Mesendoderm (in vitro differentiated cells): ENCODE data around the gene STRADB.

Source experiments
- DNase-seq: peaks from one replicate; pipeline ENCODE4 v3.0.0; 2013
- H2AK5ac ChIP-seq: 2 replicates; pipeline ENCODE4 v1.6.1; 2013; ENCODE audit warnings: low read length, inconsistent platforms
- H2BK120ac ChIP-seq: 2 replicates; pipeline ENCODE4 v1.6.1; 2013; ENCODE audit warnings: low read depth, mild to moderate bottlenecking, low read length, moderate library complexity, mixed read lengths
- H2BK15ac ChIP-seq: replicated peaks from 2 replicates; pipeline ENCODE4 v1.6.1; 2013; ENCODE audit warnings: low read depth, mild to moderate bottlenecking, moderate library complexity
- H2BK5ac ChIP-seq: 2 replicates; pipeline ENCODE4 v1.6.1; 2013; ENCODE audit warnings: low read length, inconsistent platforms
- H3K18ac ChIP-seq: 2 replicates; pipeline ENCODE4 v1.6.1; 2013; ENCODE audit warnings: mild to moderate bottlenecking, low read length, mixed read lengths
- H3K23ac ChIP-seq: one replicate; pipeline ENCODE4 v1.6.1; 2013; ENCODE audit warnings: low read length
- H3K27ac ChIP-seq: 2 replicates; pipeline ENCODE4 v1.5.1; 2013; ENCODE audit warnings: low read depth, mild to moderate bottlenecking, inconsistent platforms, low read length, moderate library complexity
- H3K27me3 ChIP-seq: 2 replicates; pipeline ENCODE4 v1.6.1; 2013; ENCODE audit warnings: low read length, control low read depth, mild to moderate bottlenecking, inconsistent platforms; ENCODE audit not compliant: insufficient read depth, poor library complexity
- H3K36me3 ChIP-seq: 2 replicates; pipeline ENCODE4 v1.6.1; 2013; ENCODE audit warnings: low read length, inconsistent platforms; ENCODE audit not compliant: control insufficient read depth, insufficient read depth
- H3K4ac ChIP-seq: one replicate; pipeline ENCODE4 v1.6.1; 2013; ENCODE audit warnings: low read depth, mild to moderate bottlenecking, low read length, moderate library complexity
- H3K4me1 ChIP-seq: 2 replicates; pipeline ENCODE4 v1.6.1; 2013; ENCODE audit warnings: low read depth, low read length, inconsistent platforms; ENCODE audit not compliant: control insufficient read depth
- H3K4me2 ChIP-seq: 2 replicates; pipeline ENCODE4 v1.6.1; 2013; ENCODE audit warnings: low read length
- H3K4me3 ChIP-seq: 2 replicates; pipeline ENCODE4 v1.5.1; 2013; ENCODE audit warnings: mild to moderate bottlenecking, low read length
- H3K56ac ChIP-seq: one replicate; pipeline ENCODE4 v1.6.1; 2013; ENCODE audit warnings: low read length
- H3K79me1 ChIP-seq: 2 replicates; pipeline ENCODE4 v1.6.1; 2013; ENCODE audit warnings: low read length, inconsistent platforms
- H3K79me2 ChIP-seq: 2 replicates; pipeline ENCODE4 v1.6.1; 2013; ENCODE audit warnings: mild to moderate bottlenecking, low read length; ENCODE audit not compliant: control insufficient read depth, insufficient read depth
- H3K9ac ChIP-seq: 2 replicates; pipeline ENCODE4 v1.6.1; 2013; ENCODE audit warnings: low read length, inconsistent platforms
- H4K5ac ChIP-seq: one replicate; pipeline ENCODE4 v1.6.1; 2013; ENCODE audit warnings: low read length
- H4K8ac ChIP-seq: one replicate; pipeline ENCODE4 v1.6.1; 2013; ENCODE audit warnings: low read depth, mild to moderate bottlenecking, control low read depth, low read length, moderate library complexity
- WGBS: extraction: QIAGEN DNeasy Blood & Tissue Kit; methylation state at CpG from one replicate; pipeline ENCODE4 v1.1.7; 2013; ENCODE audit warnings: low lambda C conversion rate, missing lambda C conversion rate; ENCODE audit not compliant: insufficient coverage; ENCODE audit errors: extremely low coverage; 5-methylcytosine and 5-hydroxymethylcytosine counted together

STRADB gene

DNA sequence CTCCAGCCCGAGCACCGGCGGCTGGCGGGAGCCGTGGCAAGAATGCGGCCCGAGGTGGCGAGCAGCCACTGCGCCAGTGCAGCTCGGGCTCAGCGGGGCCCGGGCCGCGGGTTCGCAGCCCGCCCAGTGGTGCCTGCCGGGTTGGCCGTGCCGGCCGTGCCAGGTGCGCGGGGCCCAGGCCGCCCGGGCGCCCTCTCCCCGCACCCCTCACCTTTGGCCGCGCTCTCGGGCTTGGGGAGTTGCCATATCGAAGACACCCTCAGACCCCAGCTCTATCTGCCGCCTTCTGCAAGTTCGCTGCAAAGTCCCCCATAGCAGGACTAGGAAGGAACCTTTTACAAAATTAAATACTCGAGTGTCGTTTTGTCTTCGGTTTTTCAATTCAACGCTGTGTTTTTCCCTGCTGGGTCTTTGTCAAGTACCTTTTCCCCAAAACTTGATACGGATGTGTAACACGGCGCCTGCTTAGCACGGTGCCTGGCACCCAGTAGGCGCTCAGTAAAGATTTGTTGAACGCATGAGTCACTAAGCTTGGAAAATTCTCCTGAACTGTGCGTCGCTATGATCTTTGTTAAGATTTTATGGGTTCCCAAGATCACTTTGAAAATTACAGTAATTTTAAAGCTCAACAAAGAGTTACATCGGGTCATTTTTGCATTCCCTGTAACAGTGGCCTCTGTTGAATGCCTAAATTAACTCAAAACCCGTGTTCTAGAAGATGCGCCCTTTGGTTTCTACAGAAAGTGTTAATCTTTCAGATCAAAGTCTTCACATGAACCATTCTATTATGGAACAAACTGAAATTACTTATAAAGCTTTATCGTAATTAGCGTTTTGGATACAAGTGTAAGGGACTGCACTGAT is 750 bp downstream of the STRADB start:
- no peak overlapping the region for H2BK120ac ChIP-seq
- no peak for DNase-seq
- H4K8ac ChIP-seq = peak overlapping the region; percentile 28
- H3K4me1 ChIP-seq = no peaks in the 10 kb centered on the region
- H3K4me3 ChIP-seq = peak overlapping the region; percentile 59
- peak overlapping the region; percentile 49 for H3K4me2 ChIP-seq
- peak overlapping the region; percentile 85 for H3K56ac ChIP-seq
- H3K9ac ChIP-seq = peak overlapping the region; percentile 78
- H3K27ac ChIP-seq = peak overlapping the region; percentile 69
- H3K4ac ChIP-seq = no peak overlapping the region
- no peaks in the 10 kb centered on the region for H3K27me3 ChIP-seq
- H3K79me1 ChIP-seq = peaks cover 1% of the 10 kb centered on the region
- no peak overlapping the region for H2BK5ac ChIP-seq
- no peaks in the 10 kb centered on the region for H3K36me3 ChIP-seq
- no peaks in the 10 kb centered on the region for H3K79me2 ChIP-seq
- H2BK15ac ChIP-seq = no peak overlapping the region
- WGBS = no CpG with 5 or more reads among the region's 49 CpGs
- peak overlapping the region; percentile 92 for H3K23ac ChIP-seq
- H4K5ac ChIP-seq = no peak overlapping the region
- H3K18ac ChIP-seq = peak overlapping the region; percentile 57
- H2AK5ac ChIP-seq = no peak overlapping the region

DNA sequence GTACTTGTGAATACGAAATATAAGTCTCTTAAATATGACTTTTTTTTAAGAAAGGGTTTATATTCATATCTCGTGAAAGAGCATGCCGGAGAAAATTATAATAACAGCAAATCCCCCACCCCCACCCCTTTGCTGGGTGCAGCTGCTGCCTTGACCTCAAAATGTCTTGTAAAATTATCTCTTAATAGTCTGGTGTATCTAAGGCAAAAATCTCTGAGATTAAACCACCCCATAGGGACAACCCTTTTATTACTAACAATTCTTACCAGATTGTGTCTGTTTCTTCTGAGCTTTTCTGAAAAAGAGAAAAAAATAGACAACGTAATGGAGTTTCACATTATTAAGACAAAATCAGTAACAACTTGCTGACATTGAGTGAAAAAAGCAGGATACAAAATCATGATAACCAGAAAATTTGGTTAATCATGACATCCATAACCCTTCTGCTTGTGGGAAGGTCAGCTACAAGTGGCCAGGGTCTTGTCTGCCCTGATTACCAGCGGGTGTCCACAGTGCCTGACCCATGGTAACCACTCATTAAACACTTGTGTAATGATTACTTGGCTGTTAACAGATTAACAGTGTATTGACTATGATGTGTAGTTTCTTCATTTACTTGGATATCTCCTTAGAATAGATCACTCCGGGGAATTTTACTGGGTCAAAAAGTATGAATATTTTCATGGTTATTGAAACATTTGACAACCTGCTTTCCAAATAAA is 1.5 kb downstream of the STRADB start:
- Histone ChIP-seq H3K36me3 (no peaks in the 10 kb centered on the region), H3K79me1 (peaks cover 1% of the 10 kb centered on the region), H2BK15ac (no peak overlapping the region), H3K4me2 (no peak overlapping the region), H4K5ac (no peak overlapping the region), H2BK120ac (no peak overlapping the region), H3K4me1 (no peaks in the 10 kb centered on the region), H3K56ac (no peak overlapping the region), H3K23ac (no peak overlapping the region), H3K79me2 (no peaks in the 10 kb centered on the region), H3K4me3 (no peak overlapping the region), H3K27ac (no peak overlapping the region), H3K4ac (no peak overlapping the region), H2BK5ac (no peak overlapping the region), H3K9ac (no peak overlapping the region), H3K18ac (no peak overlapping the region), H4K8ac (no peak overlapping the region), H3K27me3 (no peaks in the 10 kb centered on the region), H2AK5ac (no peak overlapping the region)
- no CpG with 5 or more reads among the region's 6 CpGs for WGBS
- no peak for DNase-seq

DNA sequence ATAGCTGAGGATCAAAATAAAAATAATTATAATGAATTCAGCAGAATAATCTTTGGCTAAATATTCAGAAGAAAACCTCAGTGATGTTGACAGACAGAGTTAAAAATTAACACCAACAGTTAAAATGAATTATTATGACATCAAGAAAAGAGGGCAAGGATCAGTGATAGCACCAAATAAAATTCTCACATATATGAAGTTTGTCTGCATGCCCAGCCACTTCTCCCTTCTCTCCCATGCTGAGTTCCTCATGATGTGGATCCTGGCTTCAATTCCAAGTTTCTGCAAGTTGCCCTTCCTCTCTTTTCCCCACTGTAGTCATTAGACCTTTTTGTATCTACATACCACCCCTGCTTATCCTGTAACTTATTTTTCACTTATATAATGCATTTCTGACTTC is 6.8 kb downstream of the STRADB start:
- H3K9ac ChIP-seq = no peak overlapping the region
- H3K4me3 ChIP-seq = no peak overlapping the region
- H2BK5ac ChIP-seq = no peak overlapping the region
- H3K79me2 ChIP-seq = no peaks in the 10 kb centered on the region
- no peaks in the 10 kb centered on the region for H3K79me1 ChIP-seq
- H2BK15ac ChIP-seq = no peak overlapping the region
- H3K4me2 ChIP-seq = no peak overlapping the region
- no peak overlapping the region for H4K5ac ChIP-seq
- no peaks in the 10 kb centered on the region for H3K27me3 ChIP-seq
- no peak overlapping the region for H3K27ac ChIP-seq
- H2BK120ac ChIP-seq = no peak overlapping the region
- no peak overlapping the region for H3K56ac ChIP-seq
- H3K36me3 ChIP-seq = no peaks in the 10 kb centered on the region
- no peak overlapping the region for H4K8ac ChIP-seq
- no peak for DNase-seq
- H3K18ac ChIP-seq = no peak overlapping the region
- H3K4me1 ChIP-seq = no peaks in the 10 kb centered on the region
- no peak overlapping the region for H2AK5ac ChIP-seq
- H3K23ac ChIP-seq = no peak overlapping the region
- H3K4ac ChIP-seq = no peak overlapping the region

DNA sequence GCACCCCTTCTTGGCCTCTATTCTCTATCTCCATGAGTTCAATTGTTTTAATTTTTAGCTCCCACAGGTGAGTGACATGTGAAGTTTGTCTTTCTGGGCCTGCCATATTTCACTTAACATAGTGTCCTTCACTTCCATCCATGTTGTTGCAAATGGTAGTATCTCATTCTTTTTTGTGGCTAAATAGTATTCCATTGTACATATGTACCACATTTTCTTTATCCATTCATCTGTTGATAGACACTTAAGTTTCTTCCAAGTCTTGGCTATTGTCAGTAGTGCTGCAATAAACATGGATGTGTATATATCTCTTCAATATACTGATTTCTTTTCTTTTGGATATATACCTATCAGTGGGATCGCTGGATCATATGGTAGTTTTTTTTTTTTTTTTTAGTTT is 9.0 kb downstream of the STRADB start:
- no CpG with 5 or more reads among the region's 1 CpG for WGBS
- H3K4ac ChIP-seq = no peak overlapping the region
- no peak overlapping the region for H3K18ac ChIP-seq
- H3K4me3 ChIP-seq = no peak overlapping the region
- H2BK120ac ChIP-seq = no peak overlapping the region
- H3K23ac ChIP-seq = no peak overlapping the region
- no peak overlapping the region for H2BK5ac ChIP-seq
- no peak overlapping the region for H3K27ac ChIP-seq
- no peaks in the 10 kb centered on the region for H3K27me3 ChIP-seq
- H3K4me1 ChIP-seq = no peaks in the 10 kb centered on the region
- H3K36me3 ChIP-seq = no peaks in the 10 kb centered on the region
- H3K56ac ChIP-seq = no peak overlapping the region
- no peak overlapping the region for H4K5ac ChIP-seq
- DNase-seq = no peak
- H2AK5ac ChIP-seq = no peak overlapping the region
- H3K4me2 ChIP-seq = no peak overlapping the region
- no peak overlapping the region for H2BK15ac ChIP-seq
- H4K8ac ChIP-seq = no peak overlapping the region
- no peak overlapping the region for H3K9ac ChIP-seq
- H3K79me2 ChIP-seq = no peaks in the 10 kb centered on the region
- H3K79me1 ChIP-seq = no peaks in the 10 kb centered on the region

DNA sequence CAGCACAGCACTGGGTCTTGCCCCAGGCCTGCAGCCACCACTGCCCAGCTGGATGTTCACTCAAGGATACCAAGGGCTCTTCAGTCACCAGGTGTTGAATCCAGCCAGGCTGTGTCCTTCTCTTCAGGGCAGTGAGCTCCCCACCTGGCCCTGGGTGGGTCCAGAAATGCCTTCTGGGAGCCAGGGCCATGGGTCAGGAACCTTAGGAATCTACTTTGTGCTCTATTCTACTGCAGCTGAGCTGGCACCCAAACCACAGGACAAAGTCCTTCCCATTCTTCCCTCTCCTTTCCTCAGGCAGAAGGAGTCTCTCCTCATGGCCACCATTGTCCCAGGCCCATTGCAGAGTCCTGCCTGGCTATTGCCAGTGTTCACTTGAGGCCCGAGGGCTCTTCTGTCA is 13.0 kb downstream of the STRADB start:
- Histone ChIP-seq H2BK120ac (no peak overlapping the region), H4K5ac (no peak overlapping the region), H3K79me2 (no peaks in the 10 kb centered on the region), H4K8ac (no peak overlapping the region), H3K27ac (no peak overlapping the region), H3K36me3 (no peaks in the 10 kb centered on the region), H3K23ac (no peak overlapping the region), H2BK15ac (no peak overlapping the region), H3K56ac (no peak overlapping the region), H3K4me2 (no peak overlapping the region), H3K9ac (no peak overlapping the region), H2AK5ac (no peak overlapping the region), H3K18ac (no peak overlapping the region), H3K4me3 (no peak overlapping the region), H3K27me3 (no peaks in the 10 kb centered on the region), H3K4ac (no peak overlapping the region), H3K4me1 (no peaks in the 10 kb centered on the region), H2BK5ac (no peak overlapping the region), H3K79me1 (no peaks in the 10 kb centered on the region)
- no CpG with 5 or more reads among the region's 1 CpG for WGBS
- no peak for DNase-seq
